Measurements from ENCODE around the gene RECQL5.

GRCh38 chr17:75688209-75688825 lies 21.4 kb upstream of the RECQL5 start:
- no peak for TF ChIP-seq POLR2A (IDR thresholded peaks at IDR 0.05; ENCODE audit: low read length)
- no peak for TF ChIP-seq GATA1 (IDR thresholded peaks at IDR 0.05; ENCODE audit: low read depth, low read length)
